Adipocyte (in vitro differentiated cells): ENCODE data around the gene COX7B2.

Experiments
- DNase-seq: peaks from one replicate; pipeline ENCODE4 v3.0.0-alpha.2; 2015; ENCODE audit warnings: low read depth
- H3K27me3 ChIP-seq: replicated peaks from 2 replicates; pipeline ENCODE4 v1.7.0; 2013; ENCODE audit warnings: mild to moderate bottlenecking, low read length, moderate library complexity; ENCODE audit not compliant: control insufficient read depth, insufficient read depth
- H3K36me3 ChIP-seq: 2 replicates; pipeline ENCODE4 v1.7.0; 2013; ENCODE audit warnings: low read length, mild to moderate bottlenecking, moderate library complexity; ENCODE audit not compliant: control insufficient read depth, insufficient read depth, severe bottlenecking
- H3K4me1 ChIP-seq: 2 replicates; pipeline ENCODE4 v1.7.0; 2013; ENCODE audit warnings: mild to moderate bottlenecking, low read length, moderate library complexity; ENCODE audit not compliant: control insufficient read depth, insufficient read depth
- H3K4me3 ChIP-seq: 2 replicates; pipeline ENCODE4 v1.7.0; 2013; ENCODE audit warnings: mild to moderate bottlenecking, low read length, moderate library complexity
- H3K9ac ChIP-seq: 2 replicates; pipeline ENCODE4 v1.7.0; 2013; ENCODE audit warnings: mild to moderate bottlenecking, low read length, moderate library complexity
- H3K9me3 ChIP-seq: 2 replicates; pipeline ENCODE4 v1.7.0; 2013; ENCODE audit warnings: mild to moderate bottlenecking, low read length, moderate library complexity; ENCODE audit not compliant: control insufficient read depth

COX7B2 gene

DNA sequence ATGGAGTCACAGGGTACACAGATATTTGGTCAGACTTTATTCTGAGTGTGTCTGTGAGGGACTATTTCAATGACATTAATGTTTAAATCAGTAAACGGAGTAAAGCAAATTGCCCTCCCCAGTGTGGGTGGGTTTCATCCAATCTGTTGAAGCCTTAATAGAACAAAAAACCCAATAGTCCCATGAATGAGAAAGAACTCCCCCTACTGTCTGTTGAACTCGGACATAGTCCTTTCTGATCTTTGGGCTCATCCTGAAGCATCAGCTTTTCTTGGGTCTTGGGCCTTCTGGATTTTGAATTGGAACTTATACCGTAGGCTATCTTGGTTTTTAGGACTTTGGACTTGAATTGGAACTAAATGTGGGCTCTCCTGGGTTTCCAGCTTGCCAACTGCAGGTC lies 193.6 kb downstream of the COX7B2 start:
- H3K27me3 ChIP-seq: no peaks in the 10 kb centered on the region
- H3K9me3 ChIP-seq: no peaks in the 10 kb centered on the region
- H3K9ac ChIP-seq: no peak overlapping the region
- H3K36me3 ChIP-seq: no peaks in the 10 kb centered on the region
- no peak overlapping the region for H3K4me3 ChIP-seq
- no peaks in the 10 kb centered on the region for H3K4me1 ChIP-seq
- DNase-seq: no peak

DNA sequence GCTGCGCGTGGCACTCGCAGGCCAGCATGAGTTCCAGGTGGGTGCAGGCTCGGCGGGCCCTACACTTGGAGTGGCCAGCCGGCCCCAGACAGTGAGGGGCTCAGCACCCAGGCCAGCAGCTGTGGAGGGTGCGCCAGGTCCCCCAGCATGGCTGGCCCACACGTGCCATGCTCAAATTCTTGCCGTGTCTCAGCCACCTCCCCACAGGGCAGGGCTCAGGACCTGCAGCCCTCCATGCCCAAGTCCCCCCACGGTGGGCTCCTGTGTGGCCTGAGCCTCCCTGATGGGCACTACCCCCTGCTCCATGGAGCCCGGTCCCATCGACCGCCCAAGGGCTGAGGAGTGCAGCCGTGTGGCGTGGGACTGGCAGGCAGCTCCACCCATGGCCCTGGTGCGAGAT lies 210.2 kb downstream of the COX7B2 start:
- H3K27me3 ChIP-seq: no peaks in the 10 kb centered on the region
- H3K4me1 ChIP-seq: no peaks in the 10 kb centered on the region
- no peak overlapping the region for H3K9ac ChIP-seq
- no peaks in the 10 kb centered on the region for H3K9me3 ChIP-seq
- H3K4me3 ChIP-seq: no peak overlapping the region
- DNase-seq: no peak
- H3K36me3 ChIP-seq: no peaks in the 10 kb centered on the region
